Activated CD4-positive, alpha-beta T cell treated with anti-CD3 and anti-CD28 coated beads for 36 hours (primary cell): ENCODE measurements around the gene REPS2. TPM values are rescaled to one million over a fixed set of nuclear protein-coding genes. Genes with fewer than 3 reads are reported as not detected.

Source experiments
- ATAC-seq: fragments of 200-7000 bp; cut with Tn5 transposase; one replicate; pipeline ENCODE4 v1.10.0; 2021; ENCODE audit warnings: mild to moderate bottlenecking, moderate library complexity
- CTCF ChIA-PET: fragments of 350-600 bp; sonication (Branson Sonifier 250); formaldehyde crosslinking; loops from one replicate; lab custom pipeline; 2021; ENCODE audit warnings: antibody characterized with exemption; lab: Charles Lee
- POLR2A ChIA-PET: fragments of 350-600 bp; sonication (Branson Sonifier 250); formaldehyde crosslinking; loops from one replicate; lab custom pipeline; 2021; ENCODE audit warnings: antibody characterized with exemption, inconsistent platforms; lab: Charles Lee
- DNase-seq: peaks from one replicate; pipeline ENCODE4 v3.0.0-alpha.2; 2020
- H3K27ac Mint-ChIP-seq: one replicate; pipeline ENCODE4 v1.8.0; 2021; ENCODE audit warnings: mixed read lengths
- H3K27me3 Mint-ChIP-seq: one replicate; pipeline ENCODE4 v1.8.0; 2021; ENCODE audit warnings: mixed read lengths
- H3K36me3 Mint-ChIP-seq: one replicate; pipeline ENCODE4 v1.8.0; 2021; ENCODE audit warnings: low read depth, mixed read lengths
- H3K4me1 Mint-ChIP-seq: one replicate; pipeline ENCODE4 v1.8.0; 2021; ENCODE audit warnings: mixed read lengths
- H3K4me3 Mint-ChIP-seq: one replicate; pipeline ENCODE4 v1.8.0; 2021; ENCODE audit warnings: mild to moderate bottlenecking, moderate library complexity, mixed read lengths
- H3K9me3 Mint-ChIP-seq: one replicate; pipeline ENCODE4 v1.8.0; 2021; ENCODE audit warnings: low read depth, mixed read lengths
- intact Hi-C, 2 experiments: fragments of 100-400 bp; cut with DNase I in 1 of 2; cut with micrococcal nuclease in 1 of 2; formaldehyde crosslinking; loops; one replicate each; pipeline versions ENCODE4 v1.14.2 to v1.15.1; 2022 to 2024; cut with DNase I, micrococcal nuclease
- total RNA-seq, 2 experiments: library from RNA; stranded (reverse); gene quantifications; one replicate each; pipeline ENCODE4 v1.2.3, GENCODE V29; 2021

Gene REPS2
- total RNA-seq, 2 experiments from 2014 or later, result not detected

DNA sequence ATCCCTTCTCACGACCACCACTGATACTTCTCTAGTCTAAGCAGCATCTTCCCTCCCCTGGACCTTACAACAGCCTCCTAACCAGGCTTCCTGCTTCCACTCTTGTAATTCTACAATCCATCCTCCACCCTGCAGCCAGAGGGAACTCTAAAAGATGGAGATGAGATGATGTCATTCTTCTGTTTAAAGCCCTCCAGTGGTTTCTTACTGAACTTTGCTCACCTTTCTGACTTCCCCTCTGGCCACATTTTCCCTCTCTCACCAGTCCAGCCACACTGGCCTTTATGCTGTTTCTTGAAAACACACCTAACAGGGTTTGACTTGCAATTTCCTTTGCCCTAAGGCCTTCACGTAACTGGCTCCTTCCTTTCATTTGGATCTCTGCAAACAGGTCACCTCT lies 237.1 kb downstream of the REPS2 start:
- no peak for ATAC-seq
- no peak for DNase-seq
- Mint-ChIP-seq H3K27ac (no peak overlapping the region), H3K36me3 (no peaks in the 10 kb centered on the region), H3K9me3 (no peaks in the 10 kb centered on the region), H3K4me1 (no peaks in the 10 kb centered on the region), H3K4me3 (no peak overlapping the region), H3K27me3 (no peaks in the 10 kb centered on the region)
- CTCF ChIA-PET, result no interaction called here
- intact Hi-C loops, result no loop called here
- POLR2A ChIA-PET, result no interaction called here

DNA sequence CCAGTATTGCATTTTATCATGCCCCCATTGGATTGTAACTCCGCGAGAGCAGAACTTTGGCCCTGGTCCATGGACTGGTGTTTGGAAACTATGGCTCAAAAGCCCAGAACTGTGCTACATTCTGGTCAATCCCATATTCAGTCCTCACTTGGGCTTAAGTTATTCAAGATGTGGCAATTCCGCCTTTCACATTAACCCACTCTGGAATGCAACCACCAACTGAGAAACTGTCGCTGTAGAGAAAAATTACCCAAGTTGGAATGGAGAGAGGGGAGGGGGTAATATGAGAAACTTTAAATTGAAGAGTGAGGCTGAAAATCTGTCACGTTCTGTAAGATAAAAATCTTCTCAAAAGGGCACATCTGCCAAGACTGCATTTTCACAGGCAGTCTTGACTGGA lies 239.0 kb downstream of the REPS2 start:
- H3K36me3 Mint-ChIP-seq, result no peaks in the 10 kb centered on the region
- no peak for ATAC-seq
- intact Hi-C loops, result no loop called here
- no peak overlapping the region for H3K27ac Mint-ChIP-seq
- peaks cover 2% of the 10 kb centered on the region for H3K27me3 Mint-ChIP-seq
- POLR2A ChIA-PET, result no interaction called here
- DNase-seq, result no peak
- no peak overlapping the region for H3K4me3 Mint-ChIP-seq
- CTCF ChIA-PET, result no interaction called here
- no peaks in the 10 kb centered on the region for H3K4me1 Mint-ChIP-seq
- H3K9me3 Mint-ChIP-seq, result peaks cover 2% of the 10 kb centered on the region

DNA sequence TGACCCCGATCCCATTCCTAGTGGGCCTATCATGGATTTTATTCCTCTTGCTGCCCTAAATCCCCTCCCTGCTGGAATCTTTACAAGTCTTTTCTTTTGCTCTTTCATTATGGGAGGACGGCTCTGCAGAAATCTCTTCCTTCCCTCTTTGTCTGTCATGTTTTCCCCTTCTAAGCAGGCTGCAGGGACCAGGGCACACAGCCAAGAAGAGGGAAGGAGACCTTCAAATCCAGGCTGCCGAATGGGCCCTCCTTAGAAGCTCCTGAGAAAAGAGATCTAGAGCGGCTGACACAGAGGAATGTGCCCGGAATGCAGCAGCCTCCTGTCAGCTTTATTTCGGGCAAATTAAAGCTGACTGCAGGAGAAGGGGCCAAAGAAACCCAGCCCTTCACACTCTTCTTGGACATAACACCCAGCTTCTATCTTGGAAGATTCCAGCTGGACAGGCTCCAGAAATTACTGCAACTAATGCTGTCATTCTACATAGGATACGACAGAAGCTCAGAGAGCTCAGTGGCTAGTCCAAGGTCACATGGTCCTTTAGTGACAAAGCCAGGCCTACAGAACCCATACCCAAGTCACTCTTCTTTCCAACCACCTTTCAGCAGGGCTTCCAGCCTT lies 240.8 kb downstream of the REPS2 start:
- ATAC-seq, result no peak

DNA sequence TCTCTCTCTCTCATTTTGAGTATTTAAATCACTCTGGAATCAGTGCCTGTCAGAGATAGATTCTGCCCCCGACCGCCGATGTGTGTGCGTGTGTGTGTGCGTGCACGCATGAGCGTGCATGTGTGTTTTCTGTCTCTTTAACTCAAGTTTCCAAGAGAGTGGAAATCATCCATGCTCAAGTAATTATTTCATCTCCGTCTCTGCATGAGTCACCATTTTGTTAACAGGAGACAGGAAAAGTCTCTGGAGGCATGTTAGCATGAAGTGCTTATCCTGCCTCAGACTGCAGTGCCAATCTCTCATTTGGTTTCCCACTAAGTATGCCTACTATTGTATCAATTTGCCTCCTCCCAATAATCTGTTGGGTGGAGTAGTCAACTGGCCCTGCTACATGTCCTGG lies 245.6 kb downstream of the REPS2 start:
- CTCF ChIA-PET, result no interaction called here
- Mint-ChIP-seq H3K27ac (no peak overlapping the region), H3K9me3 (peaks cover 2% of the 10 kb centered on the region), H3K4me3 (no peak overlapping the region), H3K27me3 (peaks cover 2% of the 10 kb centered on the region), H3K36me3 (no peaks in the 10 kb centered on the region), H3K4me1 (no peaks in the 10 kb centered on the region)
- POLR2A ChIA-PET, result no interaction called here
- ATAC-seq, result no peak
- intact Hi-C loops, result no loop called here
- DNase-seq, result no peak

More for the DNA sequence above, 240.8 kb downstream of the REPS2 start:
- Mint-ChIP-seq H3K9me3 (peaks cover 2% of the 10 kb centered on the region), H3K27ac (no peak overlapping the region), H3K27me3 (peaks cover 2% of the 10 kb centered on the region), H3K36me3 (no peaks in the 10 kb centered on the region), H3K4me1 (no peaks in the 10 kb centered on the region), H3K4me3 (no peak overlapping the region)
- intact Hi-C loops, result no loop called here
- no peak for DNase-seq
- ChIA-PET CTCF (no interaction called here), POLR2A (interaction anchor here (0.6 kb wide), 1 partner anchor 278 kb away, joined by 5 read pairs; no protein-coding TSS in a partner anchor)

Other genes starting within 250 kb of the REPS2 start
- 1 to 10 TPM; 6.8 to 7.2 TPM for gene CTPS2, start 234.0 kb upstream of the REPS2 start, total RNA-seq
- gene SYAP1, start 227.0 kb upstream of the REPS2 start, total RNA-seq, result 10 to 100 TPM; 22.8 to 31.4 TPM
- 10 to 100 TPM; 17.3 to 21.4 TPM for gene TXLNG, start 160.2 kb upstream of the REPS2 start, total RNA-seq
- gene RBBP7, start 76.3 kb upstream of the REPS2 start, total RNA-seq, result 100 to 1,000 TPM; 198 to 238 TPM